Measurements from ENCODE around the gene SLCO6A1.

- TF ChIP-seq CTCF (IDR thresholded peaks at IDR 0.05) (no peak), POLR2A (IDR thresholded peaks at IDR 0.05) (no peak)
Observed at GRCh38 chr5:102414448-102414847, 84.4 kb downstream of the SLCO6A1 start.

Data from right lobe of liver (tissue), 4 donors.